Measurements from ENCODE around the gene ZNF253. TPM values are rescaled to one million over a fixed set of nuclear protein-coding genes. Genes with fewer than 3 reads are reported as not detected.

ZNF253 gene
- total and polyA plus RNA-seq, 2 of the 8 experiments (the other 6 are each of a cell fraction or from before 2014, with no cell fraction given) = 8.3 to 64.0 TPM

GRCh38 chr19:19900729-19901444 is 35.2 kb downstream of the ZNF253 start, which contains the start of gene ZNF93:
ZNF93 (plus strand) TSS chr19:19900946; CDS start chr19:19901089, 143 bp downstream.
- Histone ChIP-seq H2BK5ac (ENCODE audit: low read depth, low read length) (peak within 1 kb of the TSS; percentile 97), H3K23me2 (ENCODE audit: low read depth, low read length) (0 out of 2 replicates have a peak, but pooled peaks cover 2% of the 10 kb centered on the region), H3K4me3 (ENCODE audit: extremely low read depth in 1 of 4, insufficient read depth in 2 of 4, low read depth in 3 of 4, low read length in 4 of 4) (peak within 1 kb of the TSS; percentile 90 to 95 (median 94)), H4K91ac (replicated peaks; ENCODE audit: insufficient read length, low read length) (peak within 1 kb of the TSS; percentile 95), H3K14ac (ENCODE audit: insufficient read length) (no peak within 1 kb of the TSS), H2AFZ (ENCODE audit: low read length) (no peak within 1 kb of the TSS), H3K36me3 (ENCODE audit: control insufficient read depth in 2 of 4, insufficient read depth in 4 of 4, low read length in 3 of 4) (peaks cover 0 to 3% (median 0%) of the 10 kb centered on the region in 4 experiments; a peak in 2 of 8 replicates), H3K4ac (replicated peaks; ENCODE audit: insufficient read length, low read depth, low read length) (peak within 1 kb of the TSS; percentile 75), H3K27ac (ENCODE audit: low read depth, low read length) (peak within 1 kb of the TSS; percentile 98), H3K56ac (replicated peaks; ENCODE audit: insufficient read length, low read depth, low read length) (peak within 1 kb of the TSS; percentile 91), H3K9me3 (ENCODE audit: insufficient read depth in 2 of 2, low read depth in 1 of 2, low read length in 1 of 2) (0 out of 4 replicates have a peak, but pooled peaks cover 0 to 2% of the 10 kb centered on the region in 2 experiments), H3K9ac (replicated peaks in 1 of 4; ENCODE audit: extremely low read depth in 1 of 4, low read depth in 3 of 4, low read length in 3 of 4) (peak within 1 kb of the TSS; percentile 96 to 99 (median 98)), H2AK5ac (ENCODE audit: low read depth, low read length) (peak within 1 kb of the TSS; percentile 87), H3K4me2 (ENCODE audit: insufficient read depth in 1 of 2, low read depth in 2 of 2, low read length in 2 of 2) (peak within 1 kb of the TSS; percentile 72 to 75), H3K27me3 (replicated peaks in 1 of 4; ENCODE audit: control insufficient read depth in 3 of 4, extremely low read depth in 1 of 4, insufficient read depth in 3 of 4, low read length in 3 of 4) (no peaks in the 10 kb centered on the region), H4K20me1 (replicated peaks in 1 of 2; ENCODE audit: control insufficient read depth in 1 of 2, insufficient read depth in 2 of 2, low read length in 2 of 2) (peaks cover 1 to 11% of the 10 kb centered on the region in 2 experiments), H2BK20ac (ENCODE audit: low read length) (no peak within 1 kb of the TSS), H3K79me1 (ENCODE audit: low read depth, low read length) (no peaks in the 10 kb centered on the region), H2BK120ac (replicated peaks; ENCODE audit: low read depth, low read length) (no peak within 1 kb of the TSS), H3K23ac (ENCODE audit: insufficient read length) (no peak within 1 kb of the TSS), H3K4me1 (replicated peaks in 1 of 4; ENCODE audit: control insufficient read depth in 3 of 4, insufficient read depth in 4 of 4, low read length in 3 of 4) (peaks cover 0 to 6% (median 2%) of the 10 kb centered on the region in 4 experiments; a peak in 4 of 7 replicates), H4K8ac (ENCODE audit: extremely low read depth, insufficient read depth, low read length) (peak within 1 kb of the TSS; percentile 99), H3K18ac (ENCODE audit: extremely low read depth, low read length) (peak within 1 kb of the TSS; percentile 80), H2BK12ac (ENCODE audit: low read depth, low read length) (peak within 1 kb of the TSS; percentile 84; the same call in 1 of the 2 replicates), H4K5ac (ENCODE audit: insufficient read length, low read depth, low read length) (peak within 1 kb of the TSS; percentile 94), H2BK15ac (ENCODE audit: low read length) (no peak within 1 kb of the TSS), H3K79me2 (ENCODE audit: control insufficient read depth in 1 of 2, insufficient read depth in 2 of 2, low read length in 2 of 2) (peaks cover 24 to 48% of the 10 kb centered on the region in 2 experiments)
- WGBS, 2 experiments (ENCODE audit: extremely low coverage in 1 of 2, insufficient coverage in 1 of 2, insufficient read length in 1 of 2, insufficient replicate concordance in 2 of 2, low coverage in 1 of 2, low lambda C conversion rate in 2 of 2, missing lambda C conversion rate in 1 of 2) = 3% methylated on average over 35 of the region's 35 CpGs; no CpG with 5 or more reads in 1 of the 2 experiments
- DNase-seq (ENCODE audit: low read depth in 1 of 2, low spot score in 2 of 2) (peak; percentile 92 to 95), FAIRE-seq (peak; percentile 99)
- CTCF ChIA-PET (ENCODE audit: partially characterized antibody) = interaction anchor here (0.9 to 1.5 kb wide), 3 partner anchors 10 to 36 kb away, joined by 3 to 6 read pairs (median 3); partner anchors contain the start of gene ZNF253
- POLR2A ChIA-PET (ENCODE audit: partially characterized antibody) = interaction anchor here (0.7 to 17.2 kb wide), 43 partner anchors 11 to 279 kb away, joined by 3 to 453 read pairs (median 5); partner anchors contain the start of genes ATP13A1, ZNF101, ZNF14 and ZNF253
- no peak; the same call in 1 of the 2 replicates for TF ChIP-seq GTF2F1 (IDR thresholded peaks at IDR 0.05; ENCODE audit: borderline replicate concordance, low read depth, low read length)
- peak; percentile 94 for TF ChIP-seq POLR2AphosphoS5 (IDR thresholded peaks at IDR 0.05; ENCODE audit: low read depth, low read length)
- peak; percentile 99 for TF ChIP-seq TAF1 (IDR thresholded peaks at IDR 0.05; ENCODE audit: low read depth, low read length)
- 0 out of 2 replicates have a peak, but pooled peaks have one; percentile 4 for TF ChIP-seq JUND (IDR thresholded peaks at IDR 0.05; ENCODE audit: low read length)
- no peak for TF ChIP-seq CTCF (IDR thresholded peaks at IDR 0.05; ENCODE audit: control extremely low read depth in 1 of 3, insufficient read depth in 1 of 3, low read depth in 1 of 3, low read length in 3 of 3)
- peak; percentile 95 for TF ChIP-seq TBP (IDR thresholded peaks at IDR 0.05; ENCODE audit: low read depth, low read length)
- TF ChIP-seq RFX5 (IDR thresholded peaks at IDR 0.05; ENCODE audit: borderline replicate concordance, low read depth, low read length) = no peak
- no peak for TF ChIP-seq MAX (IDR thresholded peaks at IDR 0.05)

Data from H1 (cell line).